Bronchial epithelial cell (primary cell): ENCODE results near the gene XIAP. TPM values are rescaled to one million over a fixed set of nuclear protein-coding genes. Genes with fewer than 3 reads are reported as not detected.
"Not testable (repeated sequence)": the region's sequence is repeated elsewhere in the genome, so short reads cannot be mapped to it uniquely, and the experiment has no call there.

Experiments
- DNase-seq: peaks from one replicate; pipeline ENCODE4 v3.0.0-alpha.2; 2010; ENCODE audit warnings: low read depth
- FAIRE-seq: peaks from 2 replicates; lab custom pipeline; 2011; peaks lifted over from hg19 to GRCh38; lab: Jason Lieb, UNC
- H3K27me3 ChIP-seq: 2 replicates; pipeline ENCODE4 v1.5.1; 2011; ENCODE audit warnings: low read length; ENCODE audit not compliant: control insufficient read depth, insufficient read depth
- H3K36me3 ChIP-seq: 2 replicates; pipeline ENCODE4 v1.5.1; 2011; ENCODE audit warnings: low read length; ENCODE audit not compliant: control insufficient read depth, insufficient read depth
- H3K4me3 ChIP-seq: 2 replicates; pipeline ENCODE4 v1.5.1; 2011; ENCODE audit warnings: mild to moderate bottlenecking, low read depth, low read length, control low read depth
- CTCF ChIP-seq: IDR thresholded peaks from 2 replicates; pipeline ENCODE4 v1.5.1; 2011; ENCODE audit warnings: mild to moderate bottlenecking, moderate library complexity, low read length, control low read depth, inconsistent platforms; ENCODE audit not compliant: insufficient read depth, severe bottlenecking
- total RNA-seq: library from RNA; depleted of rRNA; stranded (reverse); fragments of >200 nt; gene quantifications from 2 replicates; pipeline ENCODE4 v1.2.1, GENCODE V29; 2014

The XIAP gene
- total RNA-seq, 1 donor from 2014 or later: 41.6 TPM

- Histone ChIP-seq H3K36me3 (no peaks in the 10 kb centered on the region), H3K4me3 (no peak overlapping the region), H3K27me3 (no peaks in the 10 kb centered on the region)
- no peak for DNase-seq
- no peak for TF ChIP-seq CTCF
- peak; percentile 36 for FAIRE-seq
These were observed 36.9 kb upstream of the XIAP start for GRCh38 chrX:123822965-123823364.

- Histone ChIP-seq H3K4me3 (no peak overlapping the region), H3K27me3 (no peaks in the 10 kb centered on the region), H3K36me3 (no peaks in the 10 kb centered on the region)
- no peak for TF ChIP-seq CTCF
- DNase-seq (peak; percentile 94), FAIRE-seq (no peak)
These were observed 29.5 kb upstream of the XIAP start for GRCh38 chrX:123830309-123830708.

GRCh38 chrX:123833387-123833786 lies 26.5 kb upstream of the XIAP start:
- no peaks in the 10 kb centered on the region for H3K27me3 ChIP-seq
- DNase-seq (peak; percentile 51), FAIRE-seq (no peak)
- H3K4me3 ChIP-seq: no peak overlapping the region
- H3K36me3 ChIP-seq: no peaks in the 10 kb centered on the region
- peak; percentile 60 for TF ChIP-seq CTCF

GRCh38 chrX:123834116-123834515 lies 25.7 kb upstream of the XIAP start:
- TF ChIP-seq CTCF: no peak
- Histone ChIP-seq H3K36me3 (no peaks in the 10 kb centered on the region), H3K27me3 (no peaks in the 10 kb centered on the region), H3K4me3 (no peak overlapping the region)
- FAIRE-seq (no peak), DNase-seq (no peak)

- TF ChIP-seq CTCF: no peak
- Histone ChIP-seq H3K4me3 (no peak overlapping the region), H3K36me3 (no peaks in the 10 kb centered on the region), H3K27me3 (no peaks in the 10 kb centered on the region)
- DNase-seq (peak; percentile 86), FAIRE-seq (no peak)
These were observed 24.0 kb upstream of the XIAP start for GRCh38 chrX:123835661-123836371.

GRCh38 chrX:123845129-123845528 lies 14.7 kb upstream of the XIAP start:
- not testable (repeated sequence) for H3K36me3 ChIP-seq, H3K27me3 ChIP-seq, FAIRE-seq, DNase-seq, H3K4me3 ChIP-seq
